GM18861 (cell line): ENCODE data around the gene PEX26.
"Not testable (repeated sequence)": the region's sequence is repeated elsewhere in the genome, so short reads cannot be mapped to it uniquely, and the experiment has no call there.

ENCODE experiments used
- ATAC-seq: cut with Tn5 transposase; IDR thresholded peaks from one replicate; pipeline ENCODE4 v1.9.1; 2021; ENCODE audit not compliant: unreplicated experiment

Gene PEX26

GRCh38 chr22:18093661-18094060, 15.9 kb downstream of the PEX26 start:
- no peak for ATAC-seq

- no peak for ATAC-seq
These were observed 17.5 kb downstream of the PEX26 start for GRCh38 chr22:18095101-18095805.

GRCh38 chr22:18096823-18097222, 19.0 kb downstream of the PEX26 start:
- ATAC-seq, result no peak

GRCh38 chr22:18100781-18101180, 23.0 kb downstream of the PEX26 start:
- no peak for ATAC-seq

- ATAC-seq, result no peak
These were observed 23.7 kb downstream of the PEX26 start for GRCh38 chr22:18101536-18101935.

GRCh38 chr22:18103527-18104269, 25.9 kb downstream of the PEX26 start:
- ATAC-seq, result peak; percentile 38

GRCh38 chr22:18104566-18104965, 26.8 kb downstream of the PEX26 start:
- no peak for ATAC-seq

GRCh38 chr22:18105981-18106380, 28.2 kb downstream of the PEX26 start:
- ATAC-seq, result not testable (repeated sequence)

- not testable (repeated sequence) for ATAC-seq
These were observed 29.0 kb downstream of the PEX26 start for GRCh38 chr22:18106550-18107341.

GRCh38 chr22:18108187-18108586, 30.4 kb downstream of the PEX26 start:
- no peak for ATAC-seq

GRCh38 chr22:18109410-18110193, 31.8 kb downstream of the PEX26 start:
- ATAC-seq, result no peak

- ATAC-seq, result no peak
These were observed 32.6 kb downstream of the PEX26 start, which contains the start of gene TUBA8 for GRCh38 chr22:18110194-18110953. Gene TUBA8, plus strand, starts transcription at chr22:18110809. Its CDS starts 57 bp downstream, at chr22:18110866.

GRCh38 chr22:18110954-18111758, 33.4 kb downstream of the PEX26 start:
- ATAC-seq, result no peak

- no peak for ATAC-seq
These were observed 34.1 kb downstream of the PEX26 start for GRCh38 chr22:18111759-18112330.

- ATAC-seq, result no peak
These were observed 34.6 kb downstream of the PEX26 start for GRCh38 chr22:18112440-18112839.

- no peak for ATAC-seq
These were observed 36.0 kb downstream of the PEX26 start for GRCh38 chr22:18113680-18114394.

- ATAC-seq, result no peak
These were observed 36.7 kb downstream of the PEX26 start for GRCh38 chr22:18114495-18114894.

GRCh38 chr22:18114976-18115652, 37.3 kb downstream of the PEX26 start:
- ATAC-seq, result no peak
